HG02571 (cell line): ENCODE results near the gene PUS3.
A peak's percentile ranks its signal among the peaks of the same experiment; 100 is the strongest.

Experiments
- ATAC-seq: cut with Tn5 transposase; IDR thresholded peaks from one replicate; pipeline ENCODE4 v1.9.1; 2021; ENCODE audit warnings: mild to moderate bottlenecking, moderate library complexity; ENCODE audit not compliant: unreplicated experiment

Gene PUS3

GRCh38 chr11:125902927-125903710 is at the start of gene PUS3:
PUS3 (minus strand) TSS chr11:125903206; CDS start chr11:125896284, 6,922 bp downstream.
- peak; percentile 97 for ATAC-seq

- no peak for ATAC-seq
These were observed 49.6 kb upstream of the PUS3 start for GRCh38 chr11:125952559-125952958.

GRCh38 chr11:125951731-125952130 is 48.7 kb upstream of the PUS3 start:
- no peak for ATAC-seq

GRCh38 chr11:125950696-125951651 is 48.0 kb upstream of the PUS3 start:
- no peak for ATAC-seq

- no peak for ATAC-seq
These were observed 47.1 kb upstream of the PUS3 start for GRCh38 chr11:125950178-125950490.

- ATAC-seq: no peak
These were observed 46.5 kb upstream of the PUS3 start for GRCh38 chr11:125949271-125950177.

GRCh38 chr11:125948278-125949051 is 45.5 kb upstream of the PUS3 start:
- ATAC-seq: no peak

GRCh38 chr11:125947419-125948277 is 44.6 kb upstream of the PUS3 start:
- ATAC-seq: no peak

- no peak for ATAC-seq
These were observed 43.9 kb upstream of the PUS3 start for GRCh38 chr11:125946712-125947418.

- ATAC-seq: no peak
These were observed 43.0 kb upstream of the PUS3 start, which contains the start of gene VSIG10L2 for GRCh38 chr11:125945797-125946520. VSIG10L2 (plus strand) TSS chr11:125946044; CDS start chr11:125946056, 12 bp downstream.

- ATAC-seq: no peak
These were observed 42.2 kb upstream of the PUS3 start for GRCh38 chr11:125945011-125945796.

- no peak for ATAC-seq
These were observed 41.5 kb upstream of the PUS3 start for GRCh38 chr11:125944350-125945010.

- no peak for ATAC-seq
These were observed 40.8 kb upstream of the PUS3 start for GRCh38 chr11:125943661-125944349.

- no peak for ATAC-seq
These were observed 39.9 kb upstream of the PUS3 start for GRCh38 chr11:125942771-125943428.
